Astrocyte of the spinal cord (primary cell): ENCODE results near the gene ARID4B.
A peak's percentile ranks its signal among the peaks of the same experiment; 100 is the strongest.

Experiments
- DNase-seq: peaks from one replicate; pipeline ENCODE4 v3.0.0; 2011; ENCODE audit warnings: low read depth, low spot score
- H3K4me3 ChIP-seq: 2 replicates; pipeline ENCODE4 v1.5.1; 2011; ENCODE audit warnings: low read depth, mild to moderate bottlenecking, low read length, moderate library complexity
- in situ Hi-C: cut with HindIII; loops from 2 replicates; pipeline ENCODE4 v1.10.0; 2017; ENCODE audit warnings: low sequenced_read_pairs
- TF ChIP-seq, protein P1 (sequence below): IDR thresholded peaks from 2 replicates; pipeline ENCODE4 v1.5.1; 2012; ENCODE audit warnings: low read depth, mild to moderate bottlenecking, low read length, inconsistent platforms

The ARID4B gene

GRCh38 chr1:235128456-235129328, 199.3 kb downstream of the ARID4B start, which contains the start of gene TOMM20:
Gene TOMM20, minus strand, starts transcription at chr1:235128837. Its CDS starts 122 bp downstream, at chr1:235128715.
- in situ Hi-C loops, result no loop called here
- peak within 1 kb of the TSS; percentile 94 for H3K4me3 ChIP-seq
- DNase-seq, result peak; percentile 98
- TF ChIP-seq, protein P1, sequence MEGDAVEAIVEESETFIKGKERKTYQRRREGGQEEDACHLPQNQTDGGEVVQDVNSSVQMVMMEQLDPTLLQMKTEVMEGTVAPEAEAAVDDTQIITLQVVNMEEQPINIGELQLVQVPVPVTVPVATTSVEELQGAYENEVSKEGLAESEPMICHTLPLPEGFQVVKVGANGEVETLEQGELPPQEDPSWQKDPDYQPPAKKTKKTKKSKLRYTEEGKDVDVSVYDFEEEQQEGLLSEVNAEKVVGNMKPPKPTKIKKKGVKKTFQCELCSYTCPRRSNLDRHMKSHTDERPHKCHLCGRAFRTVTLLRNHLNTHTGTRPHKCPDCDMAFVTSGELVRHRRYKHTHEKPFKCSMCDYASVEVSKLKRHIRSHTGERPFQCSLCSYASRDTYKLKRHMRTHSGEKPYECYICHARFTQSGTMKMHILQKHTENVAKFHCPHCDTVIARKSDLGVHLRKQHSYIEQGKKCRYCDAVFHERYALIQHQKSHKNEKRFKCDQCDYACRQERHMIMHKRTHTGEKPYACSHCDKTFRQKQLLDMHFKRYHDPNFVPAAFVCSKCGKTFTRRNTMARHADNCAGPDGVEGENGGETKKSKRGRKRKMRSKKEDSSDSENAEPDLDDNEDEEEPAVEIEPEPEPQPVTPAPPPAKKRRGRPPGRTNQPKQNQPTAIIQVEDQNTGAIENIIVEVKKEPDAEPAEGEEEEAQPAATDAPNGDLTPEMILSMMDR, result no peak

- in situ Hi-C loops, result no loop called here
- H3K4me3 ChIP-seq, result peak overlapping the region; percentile 94
- DNase-seq, result peak; percentile 10
- TF ChIP-seq, protein P1, result no peak
These were observed 200.1 kb downstream of the ARID4B start for GRCh38 chr1:235127732-235128455.

DNA sequence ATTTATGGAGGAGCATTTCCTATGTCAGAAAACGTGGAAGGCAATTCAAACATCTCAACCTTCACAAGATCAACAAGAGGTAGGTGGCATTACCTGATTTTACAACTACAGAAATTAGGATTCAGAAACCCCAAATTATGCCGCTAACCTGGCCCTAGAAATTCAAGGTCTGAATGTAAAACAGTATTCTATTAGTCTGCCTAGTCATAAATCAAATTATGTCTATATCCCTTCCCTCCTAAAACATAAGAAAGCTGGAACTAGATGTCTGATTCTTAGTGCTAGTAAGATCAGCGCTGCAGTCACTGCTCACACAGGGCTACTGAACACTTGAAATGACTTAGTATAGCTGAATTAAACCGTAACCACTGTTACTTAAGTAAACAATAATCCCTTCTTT, 200.8 kb downstream of the ARID4B start:
- peak overlapping the region; percentile 94 for H3K4me3 ChIP-seq
- TF ChIP-seq, protein P1, result no peak
- in situ Hi-C loops, result no loop called here
- no peak for DNase-seq

DNA sequence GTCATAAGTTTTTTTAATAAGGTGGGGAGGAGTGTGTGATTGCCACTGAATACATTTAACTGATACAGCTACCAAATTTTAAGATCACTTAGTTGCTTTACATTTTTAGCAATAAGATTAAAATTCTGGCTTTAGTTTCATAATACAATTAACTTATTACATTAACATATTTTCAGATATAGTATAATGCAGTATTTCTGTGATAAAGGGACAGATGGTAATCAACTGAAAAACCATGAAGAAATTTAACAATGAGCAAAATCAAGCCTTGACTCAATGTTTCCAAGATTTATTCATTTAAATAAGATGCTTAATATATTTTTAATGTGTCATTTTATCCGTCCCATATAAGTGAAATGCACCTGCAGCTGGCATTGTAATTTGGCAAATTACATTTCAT, 203.3 kb downstream of the ARID4B start:
- in situ Hi-C loops, result no loop called here
- H3K4me3 ChIP-seq, result no peak overlapping the region
- TF ChIP-seq, protein P1, result no peak
- no peak for DNase-seq

DNA sequence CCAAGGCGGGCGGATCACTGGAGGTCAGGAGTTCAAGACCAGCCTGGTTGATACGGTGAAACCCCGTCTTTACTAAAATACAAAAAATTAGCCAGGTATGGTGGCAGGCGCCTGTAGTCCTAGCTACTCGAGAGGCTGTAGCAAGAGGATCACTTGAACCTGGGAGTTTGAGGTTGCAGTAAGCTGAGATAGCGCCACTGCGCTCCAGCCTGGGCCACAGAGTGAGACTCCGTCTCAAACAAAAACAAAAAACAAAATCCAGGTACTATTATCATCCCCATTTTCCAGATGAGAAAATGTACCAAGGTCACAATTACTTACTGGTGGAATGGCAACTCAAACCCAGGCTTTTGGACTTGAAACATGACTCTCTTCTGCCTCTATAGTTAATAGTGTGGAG, 203.9 kb downstream of the ARID4B start:
- no peak for DNase-seq
- H3K4me3 ChIP-seq, result no peak overlapping the region
- TF ChIP-seq, protein P1, result no peak
- in situ Hi-C loops, result no loop called here

DNA sequence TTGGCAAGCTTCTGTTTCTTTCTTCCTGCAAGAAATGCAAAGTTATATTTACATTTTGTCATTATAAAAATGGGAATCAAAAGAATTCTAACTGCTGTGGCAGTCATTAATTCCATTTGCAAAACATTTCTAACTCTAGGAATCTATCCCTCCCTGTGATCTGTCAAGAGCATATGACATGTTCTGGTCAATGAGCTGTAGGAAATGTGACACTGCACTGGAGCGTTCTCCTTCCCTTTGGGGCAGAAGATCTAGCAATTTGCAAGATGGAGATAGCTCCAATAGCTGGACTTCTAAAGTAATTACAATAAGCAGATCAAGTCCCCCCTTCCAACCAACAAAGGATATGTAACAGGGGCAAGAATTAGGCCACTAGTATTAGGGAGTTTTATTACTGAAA, 205.6 kb downstream of the ARID4B start:
- TF ChIP-seq, protein P1, result no peak
- in situ Hi-C loops, result no loop called here
- no peak for DNase-seq
- H3K4me3 ChIP-seq, result no peak overlapping the region
